Activated CD4-positive, CD25-positive, alpha-beta regulatory T cell treated with anti-CD3 and anti-CD28 coated beads, Interleukin-2, amount 50 U/mL, for 24 hours (primary cell): ENCODE data around the gene PIBF1.

Experiments
- ATAC-seq, 2 donors: fragments of 150-1000 bp; cut with Tn5 transposase; one replicate each; pipeline ENCODE4 v1.10.0; 2021; ENCODE audit warnings: mild to moderate bottlenecking in 1 of 2, moderate library complexity in 1 of 2

The PIBF1 gene

DNA sequence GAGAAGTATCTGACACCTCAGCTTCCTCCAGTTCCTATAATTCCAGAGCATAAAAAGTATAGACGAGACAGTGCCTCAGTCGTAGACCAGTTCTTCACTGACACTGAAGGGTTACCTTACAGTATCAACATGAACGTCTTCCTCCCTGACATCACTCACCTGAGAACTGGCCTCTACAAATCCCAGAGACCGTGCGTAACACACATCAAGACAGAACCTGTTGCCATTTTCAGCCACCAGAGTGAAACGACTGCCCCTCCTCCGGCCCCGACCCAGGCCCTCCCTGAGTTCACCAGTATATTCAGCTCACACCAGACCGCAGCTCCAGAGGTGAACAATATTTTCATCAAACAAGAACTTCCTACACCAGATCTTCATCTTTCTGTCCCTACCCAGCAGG is 279.9 kb downstream of the PIBF1 start:
- no peak for ATAC-seq

DNA sequence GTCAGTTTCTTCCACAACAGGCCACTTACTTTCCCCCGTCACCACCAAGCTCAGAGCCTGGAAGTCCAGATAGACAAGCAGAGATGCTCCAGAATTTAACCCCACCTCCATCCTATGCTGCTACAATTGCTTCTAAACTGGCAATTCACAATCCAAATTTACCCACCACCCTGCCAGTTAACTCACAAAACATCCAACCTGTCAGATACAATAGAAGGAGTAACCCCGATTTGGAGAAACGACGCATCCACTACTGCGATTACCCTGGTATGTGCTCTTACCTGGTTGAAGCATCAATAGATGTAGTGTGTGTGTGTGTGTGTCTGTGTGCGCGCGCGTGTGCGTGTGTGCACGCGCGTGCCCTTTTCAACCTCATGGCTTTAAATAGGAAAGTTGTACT is 280.5 kb downstream of the PIBF1 start:
- no peak for ATAC-seq

DNA sequence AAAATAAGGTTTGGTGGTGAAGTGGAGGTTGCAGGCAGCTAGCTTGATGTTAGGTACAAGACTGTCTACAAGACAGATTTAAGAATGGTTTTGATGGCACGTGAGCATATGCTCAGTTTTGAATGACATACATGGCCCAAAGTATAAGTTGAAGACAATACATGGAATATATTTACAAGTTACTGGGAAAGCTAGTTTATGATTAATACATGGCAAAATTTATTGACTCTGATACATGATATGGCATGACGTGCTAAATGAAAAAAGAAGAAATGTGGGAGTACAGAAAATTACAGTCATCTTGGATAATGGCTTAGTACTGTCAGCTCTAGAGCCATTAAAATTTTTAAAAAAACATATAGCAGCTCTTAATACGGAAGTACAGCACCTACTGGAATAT is 281.2 kb downstream of the PIBF1 start:
- no peak for ATAC-seq

DNA sequence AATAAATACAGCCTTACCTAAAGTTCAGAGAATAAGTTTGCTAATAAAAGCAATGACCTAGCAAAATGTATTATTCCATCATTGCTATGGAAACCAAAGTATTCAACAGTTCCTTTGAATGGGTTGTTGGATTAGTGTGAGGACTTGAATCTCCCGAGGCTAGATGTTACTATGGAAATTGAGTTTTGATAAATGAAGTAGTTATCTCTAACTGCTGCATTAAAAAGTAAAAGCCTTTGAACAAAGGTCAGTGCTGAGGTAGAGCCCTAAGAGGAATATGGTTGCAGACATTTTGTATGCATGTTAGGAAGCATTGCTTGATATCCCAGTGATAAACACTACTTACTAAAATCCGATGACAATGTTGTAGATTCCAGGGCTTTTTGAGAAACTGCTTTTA is 283.1 kb downstream of the PIBF1 start:
- no peak for ATAC-seq

DNA sequence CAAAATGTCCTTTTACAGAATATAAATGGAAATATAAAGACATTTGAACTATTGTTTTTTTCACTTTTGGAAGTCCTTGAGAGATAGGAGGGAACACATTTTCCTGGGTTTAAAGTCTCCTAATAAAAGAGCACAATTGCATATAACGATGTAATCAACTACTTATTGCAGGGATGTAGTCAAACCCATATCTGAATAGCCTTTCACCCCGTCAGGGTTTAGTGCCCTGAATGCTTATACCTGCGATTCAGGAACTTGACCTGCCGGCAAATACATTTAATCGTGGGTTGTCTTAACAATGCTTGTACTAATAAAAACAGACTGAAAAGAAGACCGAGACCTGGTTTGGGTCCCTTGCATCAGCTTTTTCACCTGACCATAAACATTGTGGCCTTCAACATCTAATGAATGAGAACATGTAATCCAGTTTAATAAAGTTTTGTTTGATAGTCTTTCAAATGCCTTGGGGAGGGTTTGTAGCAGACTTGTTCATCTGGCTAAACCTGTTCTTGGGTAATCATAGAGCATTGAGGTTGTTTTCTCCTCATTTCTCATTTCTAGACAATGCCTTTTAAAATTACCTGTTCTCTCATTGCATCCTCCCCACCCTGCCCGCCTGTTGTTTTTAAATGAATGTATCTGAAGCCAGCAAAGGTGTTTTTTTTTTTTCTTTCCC is 283.9 kb downstream of the PIBF1 start:
- ATAC-seq = no peak
